A549 (cell line): ENCODE results near the gene UNKL. TPM values are rescaled to one million over a fixed set of nuclear protein-coding genes. Genes with fewer than 3 reads are reported as not detected.

ENCODE experiments used
- ATAC-seq, 2 experiments: fragments of 200-7000 bp in 1 of 2; fragments of >200 bp in 1 of 2; cut with Nextera tagmentation in 1 of 2; cut with Tn5 transposase in 1 of 2; 3 replicates each; pipeline versions ENCODE4 v1.8.0 to v1.9.1; 2018 to 2020; ENCODE audit warnings: mild to moderate bottlenecking in 1 of 2, moderate library complexity in 1 of 2
- CTCF ChIA-PET: fragments of 300-600 bp; sonication (Branson Sonifier 250); formaldehyde crosslinking; extraction: SDS; loops from one replicate; lab custom pipeline; 2021; ENCODE audit warnings: antibody characterized with exemption, inconsistent platforms; lab: Yijun Ruan, JAX
- POLR2A ChIA-PET: fragments of 350-600 bp; formaldehyde crosslinking; extraction: SDS; loops from one replicate; lab custom pipeline; 2021; ENCODE audit warnings: antibody characterized with exemption, inconsistent platforms; lab: Yijun Ruan, JAX
- DNase-seq, 2 experiments: peaks; one replicate each; pipeline versions ENCODE4 v3.0.0 to v3.0.0-alpha.2; 2011 to 2016; ENCODE audit warnings: low read depth in 1 of 2, low spot score in 1 of 2
- FAIRE-seq: peaks from 2 replicates; lab custom pipeline; 2011; peaks lifted over from hg19 to GRCh38; lab: Jason Lieb, UNC
- H3K27ac ChIP-seq, 2 experiments: fragments of >200 bp; sonication (Bioruptor Twin); formaldehyde crosslinking; 3 replicates each; pipeline ENCODE4 v1.5.1; 2016 to 2017
- H3K4me1 ChIP-seq: fragments of >200 bp; sonication (Bioruptor Twin); formaldehyde crosslinking; 3 replicates; pipeline ENCODE4 v1.6.1; 2016
- H3K4me2 ChIP-seq: fragments of >200 bp; sonication (Bioruptor Twin); formaldehyde crosslinking; 3 replicates; pipeline ENCODE4 v1.6.1; 2016
- H3K4me3 ChIP-seq: fragments of >200 bp; sonication (Bioruptor Twin); formaldehyde crosslinking; 3 replicates; pipeline ENCODE4 v1.5.1; 2016
- H3K9me3 ChIP-seq: fragments of >200 bp; sonication (Bioruptor Twin); formaldehyde crosslinking; 3 replicates; pipeline ENCODE4 v1.6.1; 2016
- CBX2 ChIP-seq: fragments of 200-600 bp; sonication (generic); IDR thresholded peaks from 2 replicates; pipeline ENCODE4 v1.6.1; 2016; ENCODE audit warnings: low read depth, mild to moderate bottlenecking, borderline replicate concordance
- CEBPB ChIP-seq, 2 experiments: fragments of >200 bp in 1 of 2; sonication (Bioruptor Twin) in 1 of 2; formaldehyde crosslinking in 1 of 2; IDR thresholded peaks; 2 replicates each; pipeline ENCODE4 v1.6.1; 2012 to 2016
- E2F6 ChIP-seq: IDR thresholded peaks from 2 replicates; pipeline ENCODE4 v1.6.1; 2012; ENCODE audit warnings: low read depth, borderline replicate concordance
- EHMT2 ChIP-seq: fragments of 200-600 bp; sonication (generic); IDR thresholded peaks from 2 replicates; pipeline ENCODE4 v1.6.1; 2016; ENCODE audit warnings: antibody characterized with exemption, low read depth, mild to moderate bottlenecking, moderate library complexity
- EP300 ChIP-seq, 2 experiments: fragments of >200 bp; sonication (Bioruptor Twin); formaldehyde crosslinking; IDR thresholded peaks; 2 replicates in 1 of 2; 3 replicates in 1 of 2; pipeline ENCODE4 v1.6.1; 2016 to 2017
- GATA3 ChIP-seq: IDR thresholded peaks from 2 replicates; pipeline ENCODE4 v1.6.1; 2012; ENCODE audit warnings: borderline replicate concordance
- HDAC2 ChIP-seq: fragments of 200-600 bp; sonication (generic); IDR thresholded peaks from 2 replicates; pipeline ENCODE4 v1.6.1; 2016
- HES2 ChIP-seq: fragments of >200 bp; sonication (Bioruptor Twin); formaldehyde crosslinking; IDR thresholded peaks from 2 replicates; pipeline ENCODE4 v1.6.1; 2016
- HOXB13 ChIP-seq: fragments of 250-450 bp; sonication (Bioruptor Pico); IDR thresholded peaks from 2 replicates; pipeline ENCODE4 v1.5.0; 2020; ENCODE audit warnings: low read depth, mild to moderate bottlenecking, moderate library complexity
- JUNB ChIP-seq: fragments of >200 bp; sonication (Bioruptor Twin); formaldehyde crosslinking; IDR thresholded peaks from 2 replicates; pipeline ENCODE4 v1.6.1; 2016
- MAZ ChIP-seq: fragments of 150-350 bp; IDR thresholded peaks from 2 replicates; pipeline ENCODE4 v1.6.1; 2014; ENCODE audit warnings: antibody characterized with exemption, low read depth, low read length, borderline replicate concordance
- RARB ChIP-seq: fragments of 250-450 bp; sonication (Bioruptor Pico); IDR thresholded peaks from 2 replicates; pipeline ENCODE4 v1.8.0; 2021; ENCODE audit warnings: mild to moderate bottlenecking, moderate library complexity
- RFX5 ChIP-seq: fragments of 450-650 bp; IDR thresholded peaks from 2 replicates; pipeline ENCODE4 v1.7.1; 2014; ENCODE audit warnings: antibody characterized with exemption, mild to moderate bottlenecking, moderate library complexity
- SMC3 ChIP-seq: fragments of >200 bp; sonication (Bioruptor Twin); formaldehyde crosslinking; IDR thresholded peaks from 3 replicates; pipeline ENCODE4 v1.6.1; 2018; ENCODE audit warnings: inconsistent platforms
- SREBF2 ChIP-seq: fragments of 450-650 bp; IDR thresholded peaks from 2 replicates; pipeline ENCODE4 v1.6.1; 2014; ENCODE audit warnings: mild to moderate bottlenecking, moderate library complexity
- TP53 ChIP-seq: fragments of 250-450 bp; sonication (Bioruptor Pico); IDR thresholded peaks from 2 replicates; pipeline ENCODE4 v1.5.0; 2021; ENCODE audit warnings: mild to moderate bottlenecking, moderate library complexity
- ZC3H11A ChIP-seq: fragments of 450-650 bp; IDR thresholded peaks from 2 replicates; pipeline ENCODE4 v1.6.1; 2014; ENCODE audit warnings: antibody characterized with exemption, mild to moderate bottlenecking
- ZFP36 ChIP-seq: fragments of 450-650 bp; IDR thresholded peaks from 2 replicates; pipeline ENCODE4 v1.6.1; 2014; ENCODE audit warnings: borderline replicate concordance; ENCODE audit not compliant: partially characterized antibody
- ZSCAN20 ChIP-seq: fragments of 250-450 bp; sonication (Bioruptor Pico); IDR thresholded peaks from 2 replicates; pipeline ENCODE4 v1.8.0; 2022; ENCODE audit warnings: mild to moderate bottlenecking, moderate library complexity
- WGBS: methylation state at CpG from one replicate; pipeline ENCODE4 v1.1.6; 2017; ENCODE audit errors: missing lambda C conversion rate; 5-methylcytosine and 5-hydroxymethylcytosine counted together
- polyA plus RNA-seq, 4 experiments: library from polyadenylated mRNA; depleted of rRNA in 3 of 4; stranded (reverse); fragments of >200 nt; fragmentation: RNase III in 1 of 4; extraction: RNeasy Plus Mini Kit Qiagen cat#74134 plus additional on column Dnase treatment in 1 of 4; gene quantifications; 2 replicates in 3 of 4; 3 replicates in 1 of 4; pipeline ENCODE4 v1.2.3, GENCODE V29; 2011 to 2017
- TF ChIP-seq, protein P1 (sequence below): fragments of >200 bp; sonication (Bioruptor Twin); formaldehyde crosslinking; IDR thresholded peaks from 3 replicates; pipeline ENCODE4 v1.5.1; 2016
- TF ChIP-seq, protein P2 (sequence below): IDR thresholded peaks from 2 replicates; pipeline ENCODE4 v1.6.1; 2012

UNKL gene
- polyA plus RNA-seq, 2 of the 4 experiments (the other 2 are of a cell fraction): 20.7 to 37.6 TPM

DNA sequence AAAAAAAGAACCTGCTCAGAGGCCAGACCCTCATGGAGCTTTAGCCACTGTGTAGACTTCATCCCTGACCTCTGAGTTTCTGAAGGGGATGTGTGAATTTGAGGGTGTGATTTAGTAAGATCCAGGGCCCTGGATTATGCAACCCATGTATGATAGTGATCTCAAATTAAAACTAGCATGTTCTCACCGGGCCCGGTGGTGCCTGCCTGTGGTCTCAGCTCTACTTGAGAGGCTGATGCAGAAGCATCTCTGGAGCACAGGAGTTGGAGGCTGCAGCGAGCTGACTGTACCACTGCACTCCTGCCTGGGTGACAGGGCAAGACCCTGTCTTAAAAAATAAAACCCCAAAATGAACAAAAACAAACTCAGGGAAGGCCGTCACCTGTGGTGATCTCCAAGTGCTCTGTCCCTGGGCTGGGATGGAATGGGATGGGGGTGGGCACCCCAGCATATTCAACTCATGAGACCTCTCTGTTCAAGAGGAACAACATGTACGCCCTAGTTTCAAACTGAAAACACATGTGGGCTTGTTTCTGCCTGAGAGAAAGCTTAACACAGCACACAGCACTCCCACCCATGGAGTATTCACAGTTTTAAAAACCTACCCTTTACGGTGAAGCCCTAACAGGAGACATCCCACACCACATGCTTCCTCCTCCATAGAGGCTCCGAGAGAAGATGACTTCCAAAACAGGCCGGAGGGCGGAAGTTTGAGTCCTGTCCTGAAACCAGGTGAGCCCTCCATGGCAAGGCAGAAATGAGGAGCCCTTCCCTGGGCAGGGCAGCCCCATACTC, 32.7 kb downstream of the UNKL start:
- no peak for FAIRE-seq
- no peak for TF ChIP-seq HOXB13 (CRISPR knock-in tag)
- TF ChIP-seq SMC3: no peak
- no peak for TF ChIP-seq HDAC2
- TF ChIP-seq CBX2: no peak
- no peak for TF ChIP-seq EHMT2
- TF ChIP-seq GATA3: no peak
- no peak for TF ChIP-seq RARB (CRISPR knock-in tag)
- no peak for TF ChIP-seq EP300 (IDR thresholded peaks at IDR 0.05)
- no peak for TF ChIP-seq TP53 (CRISPR knock-in tag)
- TF ChIP-seq ZSCAN20 (CRISPR knock-in tag): no peak
- no peak for TF ChIP-seq ZC3H11A
- no peak for TF ChIP-seq MAZ
- TF ChIP-seq, all 56 proteins: peak for 0
- POLR2A ChIA-PET: no interaction called here
- H3K9me3 ChIP-seq: no peaks in the 10 kb centered on the region
- H3K27ac ChIP-seq: no peak overlapping the region
- H3K4me1 ChIP-seq: peaks cover 16% of the 10 kb centered on the region
- ATAC-seq: no peak
- no peak overlapping the region for H3K4me2 ChIP-seq
- CTCF ChIA-PET: interaction anchor here (1.1 to 11.4 kb wide), 3 partner anchors 19 to 38 kb away, joined by 3 to 127 read pairs (median 4); partner anchors contain the start of gene UQCC4
- WGBS: 86% methylated on average over 9 of the region's 9 CpGs
- no peak overlapping the region for H3K4me3 ChIP-seq
- DNase-seq: no peak

DNA sequence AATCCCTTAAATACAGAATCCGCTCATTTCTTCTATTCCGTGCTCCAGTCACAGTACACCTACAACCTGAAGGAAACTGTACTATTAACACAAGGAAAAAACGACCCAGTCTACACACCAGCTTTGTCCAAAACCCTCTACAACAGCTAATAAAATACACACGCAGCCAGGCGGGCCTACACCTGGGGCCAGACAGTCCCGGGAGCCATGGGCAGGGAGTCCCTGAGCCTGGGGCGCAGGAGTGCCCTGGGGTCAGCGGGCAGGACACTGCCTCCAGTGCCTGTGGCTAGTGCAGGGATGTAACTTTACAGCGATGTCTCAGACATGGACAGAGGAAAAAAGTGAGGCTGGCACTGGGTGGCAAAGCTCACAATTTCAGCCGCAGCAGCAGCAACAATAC, 34.3 kb downstream of the UNKL start:
- H3K4me2 ChIP-seq: peak overlapping the region; percentile 99
- no peak for ATAC-seq
- CTCF ChIA-PET: interaction anchor here (0.7 to 11.4 kb wide), 8 partner anchors 8 to 549 kb away, joined by 3 to 127 read pairs (median 4); no protein-coding TSS in a partner anchor
- FAIRE-seq: no peak
- TF ChIP-seq JUNB (no peak), HOXB13 (CRISPR knock-in tag) (no peak), ZFP36 (no peak), HDAC2 (no peak), RFX5 (no peak), E2F6 (no peak), CEBPB (IDR thresholded peaks at IDR 0.05) (no peak), MAZ (no peak), SREBF2 (no peak), TP53 (CRISPR knock-in tag) (no peak), HES2 (no peak)
- TF ChIP-seq, protein P1, sequence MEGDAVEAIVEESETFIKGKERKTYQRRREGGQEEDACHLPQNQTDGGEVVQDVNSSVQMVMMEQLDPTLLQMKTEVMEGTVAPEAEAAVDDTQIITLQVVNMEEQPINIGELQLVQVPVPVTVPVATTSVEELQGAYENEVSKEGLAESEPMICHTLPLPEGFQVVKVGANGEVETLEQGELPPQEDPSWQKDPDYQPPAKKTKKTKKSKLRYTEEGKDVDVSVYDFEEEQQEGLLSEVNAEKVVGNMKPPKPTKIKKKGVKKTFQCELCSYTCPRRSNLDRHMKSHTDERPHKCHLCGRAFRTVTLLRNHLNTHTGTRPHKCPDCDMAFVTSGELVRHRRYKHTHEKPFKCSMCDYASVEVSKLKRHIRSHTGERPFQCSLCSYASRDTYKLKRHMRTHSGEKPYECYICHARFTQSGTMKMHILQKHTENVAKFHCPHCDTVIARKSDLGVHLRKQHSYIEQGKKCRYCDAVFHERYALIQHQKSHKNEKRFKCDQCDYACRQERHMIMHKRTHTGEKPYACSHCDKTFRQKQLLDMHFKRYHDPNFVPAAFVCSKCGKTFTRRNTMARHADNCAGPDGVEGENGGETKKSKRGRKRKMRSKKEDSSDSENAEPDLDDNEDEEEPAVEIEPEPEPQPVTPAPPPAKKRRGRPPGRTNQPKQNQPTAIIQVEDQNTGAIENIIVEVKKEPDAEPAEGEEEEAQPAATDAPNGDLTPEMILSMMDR: no peak
- TF ChIP-seq, protein P2, sequence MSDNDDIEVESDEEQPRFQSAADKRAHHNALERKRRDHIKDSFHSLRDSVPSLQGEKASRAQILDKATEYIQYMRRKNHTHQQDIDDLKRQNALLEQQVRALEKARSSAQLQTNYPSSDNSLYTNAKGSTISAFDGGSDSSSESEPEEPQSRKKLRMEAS: no peak
- peak overlapping the region; percentile 70 for H3K4me3 ChIP-seq
- peaks cover 27% of the 10 kb centered on the region for H3K4me1 ChIP-seq
- POLR2A ChIA-PET: interaction anchor here (0.6 to 2.5 kb wide), 5 partner anchors 12 to 604 kb away, joined by 3 to 8 read pairs (median 5); partner anchors contain the start of genes GFER and UQCC4
- H3K9me3 ChIP-seq: no peaks in the 10 kb centered on the region
- DNase-seq: no peak
- WGBS: 78% methylated on average over 10 of the region's 10 CpGs
- peak overlapping the region; percentile 93 to 100; a peak in 5 of 6 replicates for H3K27ac ChIP-seq
